Stomach (tissue), 9 donors: ENCODE data around the gene TRAM2. TPM values are rescaled to one million over a fixed set of nuclear protein-coding genes. Genes with fewer than 3 reads are reported as not detected.

Experiments used
- DNase-seq, 2 donors: peaks; one replicate each; pipeline versions ENCODE4 v3.0.0 to v3.0.0-alpha.2; 2013 to 2019
- H3K27ac ChIP-seq, 5 donors: fragments of 200-600 bp in 4 of 5; sonication (generic) in 4 of 5; one replicate each; pipeline ENCODE4 v1.5.1; 2013 to 2019; ENCODE audit warnings: mild to moderate bottlenecking in 1 of 5, moderate library complexity in 1 of 5
- H3K27me3 ChIP-seq, 3 donors: fragments of 200-600 bp; sonication (generic); one replicate each; pipeline ENCODE4 v1.5.1; 2017 to 2019; ENCODE audit warnings: mixed run types in 1 of 3
- H3K36me3 ChIP-seq, 4 donors: fragments of 200-600 bp; sonication (generic); 1 replicate in 3 of 4; 2 replicates in 1 of 4; pipeline ENCODE4 v1.5.1; 2016 to 2019
- H3K4me1 ChIP-seq, 4 donors: fragments of 200-600 bp; sonication (generic); one replicate each; pipeline ENCODE4 v1.5.1; 2016 to 2019
- H3K4me3 ChIP-seq, 4 donors: fragments of 200-600 bp; sonication (generic) in 3 of 4; one replicate each; pipeline ENCODE4 v1.5.1; 2016 to 2019; ENCODE audit warnings: mild to moderate bottlenecking in 1 of 4
- H3K9me3 ChIP-seq, 4 donors: fragments of 200-600 bp; sonication (generic); one replicate each; pipeline ENCODE4 v1.5.1; 2016 to 2019
- EP300 ChIP-seq: sonication (generic); formaldehyde crosslinking; IDR thresholded peaks from one replicate; pipeline ENCODE4 v1.6.1; 2017; ENCODE audit warnings: antibody characterized with exemption
- POLR2A ChIP-seq, 4 donors: fragments of 450-650 bp; IDR thresholded peaks; one replicate each; pipeline ENCODE4 v1.6.1; 2016; ENCODE audit warnings: antibody characterized with exemption in 4 of 4, control low read depth in 2 of 4, mild to moderate bottlenecking in 1 of 4, moderate library complexity in 1 of 4
- POLR2AphosphoS5 ChIP-seq, 3 donors: sonication (generic); formaldehyde crosslinking; IDR thresholded peaks; one replicate each; pipeline ENCODE4 v1.6.1; 2016; ENCODE audit warnings: antibody characterized with exemption in 3 of 3
- WGBS, 5 donors: extraction: QIAGEN DNeasy Blood & Tissue Kit in 3 of 5; methylation state at CpG; one replicate each; pipeline versions ENCODE4 v1.1.5 to v1.1.7; 2013 to 2018; 5-methylcytosine and 5-hydroxymethylcytosine counted together
- intact Hi-C: fragments of 100-400 bp; cut with DNase I; formaldehyde crosslinking; loops from one replicate; pipeline ENCODE4 v1.15.1; 2023; ENCODE audit warnings: low total_unique reads
- polyA plus RNA-seq, 3 donors: library from polyadenylated mRNA; stranded (reverse); fragments of 200-250 nt; gene quantifications; one replicate each; pipeline ENCODE4 v1.2.3, GENCODE V29; 2013
- total RNA-seq, 5 donors: library from RNA; depleted of rRNA; stranded (reverse); fragments of >200 nt; gene quantifications; one replicate each; pipeline versions ENCODE4 v1.1.0 to v1.2.3, GENCODE V29; 2014 to 2016
- TF ChIP-seq, protein P1 (sequence below), 7 experiments: fragments of 450-650 bp in 4 of 7; fragments of 200-600 bp in 3 of 7; sonication (generic) in 3 of 7; IDR thresholded peaks; one replicate each; pipeline ENCODE4 v1.5.1; 2016 to 2019; ENCODE audit warnings: antibody characterized with exemption in 7 of 7, control low read depth in 2 of 7, mild to moderate bottlenecking in 1 of 7
- donor health status: healthy with polysubstance abuse.
- donor health status: Bipolar disorder and iron deficiency.
- donor health status: healthy.

Gene TRAM2
- total and polyA plus RNA-seq, 8 donors = 1.4 to 14.1 (median 4.3) TPM

DNA sequence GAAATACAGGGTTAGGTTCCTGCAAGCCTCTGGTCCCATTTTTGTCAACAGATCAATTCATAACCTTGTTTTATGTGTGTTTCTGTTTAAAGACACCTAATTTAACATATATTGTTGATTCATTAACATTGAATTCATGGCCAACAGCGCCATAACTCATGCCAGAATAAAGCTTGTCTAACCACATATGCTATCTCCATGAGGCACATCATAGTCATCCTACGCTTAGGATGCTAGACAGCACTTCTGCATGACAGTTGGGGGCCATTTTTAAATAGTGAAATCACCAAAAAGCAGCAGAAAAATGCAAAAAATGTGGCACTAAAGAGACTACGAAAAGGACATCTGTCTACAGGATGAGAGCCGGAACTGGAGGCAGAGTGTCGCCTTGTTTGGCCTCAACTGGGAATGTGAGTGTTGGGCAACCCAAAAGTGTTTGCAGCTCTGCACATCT is 37.9 kb downstream of the TRAM2 start:
- no peak overlapping the region for H3K27ac ChIP-seq
- TF ChIP-seq, protein P1, sequence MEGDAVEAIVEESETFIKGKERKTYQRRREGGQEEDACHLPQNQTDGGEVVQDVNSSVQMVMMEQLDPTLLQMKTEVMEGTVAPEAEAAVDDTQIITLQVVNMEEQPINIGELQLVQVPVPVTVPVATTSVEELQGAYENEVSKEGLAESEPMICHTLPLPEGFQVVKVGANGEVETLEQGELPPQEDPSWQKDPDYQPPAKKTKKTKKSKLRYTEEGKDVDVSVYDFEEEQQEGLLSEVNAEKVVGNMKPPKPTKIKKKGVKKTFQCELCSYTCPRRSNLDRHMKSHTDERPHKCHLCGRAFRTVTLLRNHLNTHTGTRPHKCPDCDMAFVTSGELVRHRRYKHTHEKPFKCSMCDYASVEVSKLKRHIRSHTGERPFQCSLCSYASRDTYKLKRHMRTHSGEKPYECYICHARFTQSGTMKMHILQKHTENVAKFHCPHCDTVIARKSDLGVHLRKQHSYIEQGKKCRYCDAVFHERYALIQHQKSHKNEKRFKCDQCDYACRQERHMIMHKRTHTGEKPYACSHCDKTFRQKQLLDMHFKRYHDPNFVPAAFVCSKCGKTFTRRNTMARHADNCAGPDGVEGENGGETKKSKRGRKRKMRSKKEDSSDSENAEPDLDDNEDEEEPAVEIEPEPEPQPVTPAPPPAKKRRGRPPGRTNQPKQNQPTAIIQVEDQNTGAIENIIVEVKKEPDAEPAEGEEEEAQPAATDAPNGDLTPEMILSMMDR (IDR thresholded peaks at IDR 0.05) = no peak
- TF ChIP-seq POLR2A (IDR thresholded peaks at IDR 0.05) (no peak), EP300 (no peak), POLR2AphosphoS5 (IDR thresholded peaks at IDR 0.05) (no peak)
- H3K9me3 ChIP-seq = no peaks in the 10 kb centered on the region
- intact Hi-C loops = no loop called here
- DNase-seq = no peak
- 93 to 97% (median 96%) methylated on average over 5 of the region's 5 CpGs for WGBS, 5 donors
- H3K27me3 ChIP-seq = no peaks in the 10 kb centered on the region
- peaks cover 4 to 17% (median 16%) of the 10 kb centered on the region in 4 donors for H3K36me3 ChIP-seq
- H3K4me1 ChIP-seq = peaks cover 15 to 75% (median 42%) of the 10 kb centered on the region in 4 donors
- H3K4me3 ChIP-seq = no peak overlapping the region

DNA sequence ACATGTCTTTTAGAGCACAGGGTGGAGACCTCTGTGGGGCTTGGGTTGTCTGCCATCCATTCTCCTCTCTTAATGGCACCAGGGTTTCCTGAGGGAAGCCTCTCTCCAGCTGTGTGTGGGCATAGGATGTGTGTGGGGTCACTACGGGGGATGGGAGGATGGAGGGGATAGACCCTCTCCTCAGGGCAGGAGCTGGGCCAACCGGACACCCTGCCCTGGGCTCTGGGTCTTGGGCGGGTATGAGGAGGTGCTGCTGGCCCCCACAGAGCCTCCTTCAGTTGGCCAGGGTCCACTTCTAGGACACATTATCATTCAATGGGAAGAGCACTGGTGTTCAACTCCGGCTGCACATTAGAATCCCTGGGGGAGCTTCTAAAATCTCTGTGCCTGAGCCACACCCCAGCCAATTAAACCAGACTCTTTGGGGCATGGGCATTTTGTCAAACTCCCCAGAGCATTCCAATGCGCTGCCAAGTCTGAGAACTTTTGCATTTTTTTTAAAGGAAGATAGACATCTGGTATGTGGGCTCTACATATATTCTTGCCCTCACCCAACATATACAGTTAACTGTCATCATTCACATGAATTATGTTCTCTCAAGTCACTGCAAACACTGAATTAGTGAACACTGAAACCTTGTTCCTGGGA is 38.5 kb downstream of the TRAM2 start:
- intact Hi-C loops = no loop called here
- H3K4me1 ChIP-seq = peaks cover 10 to 69% (median 36%) of the 10 kb centered on the region in 4 donors
- no peak overlapping the region for H3K4me3 ChIP-seq
- H3K27me3 ChIP-seq = no peaks in the 10 kb centered on the region
- TF ChIP-seq POLR2AphosphoS5 (IDR thresholded peaks at IDR 0.05) (no peak), POLR2A (IDR thresholded peaks at IDR 0.05) (no peak), EP300 (no peak)
- TF ChIP-seq, protein P1 (IDR thresholded peaks at IDR 0.05) = no peak
- WGBS, 5 donors = 86 to 97% (median 93%) methylated on average over 5 of the region's 5 CpGs
- H3K27ac ChIP-seq = peak overlapping the region in 2 of 5 donors; percentile 47 to 49
- peaks cover 4 to 22% (median 20%) of the 10 kb centered on the region in 4 donors for H3K36me3 ChIP-seq
- H3K9me3 ChIP-seq = no peaks in the 10 kb centered on the region
- no peak for DNase-seq

DNA sequence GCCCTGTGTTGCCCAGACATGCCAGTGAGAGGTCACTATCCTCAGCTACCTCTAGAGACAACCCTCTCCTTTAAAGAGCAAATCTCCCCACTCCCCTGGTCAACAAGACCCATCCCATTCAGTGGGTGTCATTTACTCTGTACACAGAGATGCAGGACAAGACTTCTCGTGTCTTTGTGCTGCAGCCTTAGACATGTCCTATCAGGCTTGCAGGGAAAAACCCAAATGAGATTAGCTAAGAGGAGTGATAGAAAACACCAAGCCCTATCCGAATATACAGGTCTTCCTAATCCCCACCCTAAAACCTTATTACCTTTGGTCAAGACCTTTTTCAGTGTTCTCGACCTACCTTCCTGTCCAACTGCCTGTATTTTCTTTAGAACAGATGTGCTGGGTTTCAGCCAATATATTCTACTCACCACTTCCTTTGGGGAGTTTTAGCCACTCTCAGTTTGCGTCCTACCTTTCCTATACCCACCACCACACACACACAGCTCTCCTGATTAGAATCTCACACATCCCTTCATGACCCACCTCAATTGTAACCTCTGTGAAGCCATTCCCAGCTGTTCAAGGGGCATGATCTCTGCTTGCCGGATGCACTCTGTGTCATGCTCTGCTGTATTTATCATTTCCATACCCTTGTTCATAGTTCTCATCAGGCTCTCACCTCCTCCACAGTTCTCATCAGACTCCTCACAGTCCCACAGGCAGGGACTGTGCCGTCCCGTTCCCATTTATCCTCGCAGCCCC is 39.7 kb downstream of the TRAM2 start:
- H3K27me3 ChIP-seq = no peaks in the 10 kb centered on the region
- DNase-seq = no peak
- H3K36me3 ChIP-seq = peaks cover 4 to 25% (median 22%) of the 10 kb centered on the region in 4 donors
- H3K27ac ChIP-seq = peak overlapping the region in 2 of 5 donors; percentile 47 to 49
- TF ChIP-seq EP300 = no peak
- no peak for TF ChIP-seq POLR2A (IDR thresholded peaks at IDR 0.05)
- TF ChIP-seq POLR2AphosphoS5 (IDR thresholded peaks at IDR 0.05) = no peak
- TF ChIP-seq, protein P1 (IDR thresholded peaks at IDR 0.05) = no peak
- H3K9me3 ChIP-seq = no peaks in the 10 kb centered on the region
- no peak overlapping the region for H3K4me3 ChIP-seq
- intact Hi-C loops = no loop called here
- WGBS, 5 donors = 70 to 89% (median 77%) methylated on average over 8 of the region's 8 CpGs
- peaks cover 7 to 57% (median 29%) of the 10 kb centered on the region in 4 donors for H3K4me1 ChIP-seq

DNA sequence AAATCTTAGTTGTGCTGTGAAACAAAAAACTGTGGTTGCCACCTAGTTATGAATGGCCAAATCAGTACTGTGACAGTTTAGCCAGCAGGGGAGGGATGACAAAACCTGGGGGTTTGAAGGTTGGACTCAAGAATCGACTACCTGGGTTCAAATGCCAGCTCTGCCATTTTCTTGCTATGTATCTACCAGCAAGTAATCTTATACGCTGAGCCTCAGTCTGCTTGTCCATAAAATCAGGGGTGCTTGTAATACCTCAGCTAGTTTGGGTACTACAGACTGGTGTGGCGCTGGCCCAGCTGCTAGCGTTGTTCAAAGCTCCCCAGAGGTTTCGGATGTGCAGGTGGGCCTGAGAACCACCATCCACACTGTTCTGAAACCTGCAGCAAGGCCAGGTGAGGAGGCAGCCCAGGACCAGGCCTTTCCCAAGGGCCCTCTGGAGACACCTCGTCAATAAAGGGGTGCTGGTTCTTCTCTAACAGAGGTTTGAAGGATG is 40.4 kb downstream of the TRAM2 start:
- Histone ChIP-seq H3K9me3 (no peaks in the 10 kb centered on the region), H3K4me1 (peaks cover 7 to 52% (median 26%) of the 10 kb centered on the region in 4 donors), H3K27me3 (no peaks in the 10 kb centered on the region), H3K27ac (peak overlapping the region in 1 of 5 donors; percentile 47), H3K36me3 (peaks cover 4 to 25% (median 22%) of the 10 kb centered on the region in 4 donors), H3K4me3 (no peak overlapping the region)
- 89 to 94% (median 91%) methylated on average over 6 of the region's 6 CpGs for WGBS, 5 donors
- TF ChIP-seq POLR2A (IDR thresholded peaks at IDR 0.05) (no peak), EP300 (no peak), POLR2AphosphoS5 (IDR thresholded peaks at IDR 0.05) (no peak)
- TF ChIP-seq, protein P1 (IDR thresholded peaks at IDR 0.05) = no peak
- intact Hi-C loops = no loop called here
- DNase-seq = no peak
